Glomerular endothelial cell (primary cell): Measurements from ENCODE around the gene ARL15. TPM values are rescaled to one million over a fixed set of nuclear protein-coding genes. Genes with fewer than 3 reads are reported as not detected.
"Not testable (repeated sequence)": the region's sequence is repeated elsewhere in the genome, so short reads cannot be mapped to it uniquely, and the experiment has no call there.

Source experiments
- DNase-seq: peaks from one replicate; pipeline ENCODE4 v3.0.0-alpha.2; 2011; ENCODE audit warnings: low read depth, low spot score; ENCODE audit errors: extremely low read depth
- total RNA-seq: library from RNA; depleted of rRNA; stranded (reverse); fragments of >200 nt; gene quantifications from 2 replicates; pipeline ENCODE4 v1.2.3, GENCODE V29; 2015

ARL15 gene
- total RNA-seq, 1 donor from 2014 or later, result 30.1 TPM

DNA sequence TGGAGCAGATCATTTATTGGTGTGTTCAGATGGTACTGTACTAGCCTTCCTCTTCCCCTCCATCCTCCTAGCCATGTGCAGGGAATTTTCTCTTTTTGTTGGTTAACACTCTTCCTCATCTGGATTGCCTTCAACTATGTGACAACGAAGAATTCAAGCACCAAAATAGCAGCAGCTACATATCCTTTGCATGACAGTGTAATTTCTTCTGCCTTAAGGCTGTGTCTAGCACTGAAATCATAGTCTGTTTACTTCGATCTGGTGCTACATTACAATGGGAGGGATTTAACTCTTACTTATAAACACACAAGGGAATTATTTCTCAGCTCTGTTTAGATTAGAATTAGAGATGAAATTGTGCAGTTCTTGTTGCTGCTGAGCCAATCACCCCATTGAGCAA lies 260.4 kb downstream of the ARL15 start:
- no peak for DNase-seq

DNA sequence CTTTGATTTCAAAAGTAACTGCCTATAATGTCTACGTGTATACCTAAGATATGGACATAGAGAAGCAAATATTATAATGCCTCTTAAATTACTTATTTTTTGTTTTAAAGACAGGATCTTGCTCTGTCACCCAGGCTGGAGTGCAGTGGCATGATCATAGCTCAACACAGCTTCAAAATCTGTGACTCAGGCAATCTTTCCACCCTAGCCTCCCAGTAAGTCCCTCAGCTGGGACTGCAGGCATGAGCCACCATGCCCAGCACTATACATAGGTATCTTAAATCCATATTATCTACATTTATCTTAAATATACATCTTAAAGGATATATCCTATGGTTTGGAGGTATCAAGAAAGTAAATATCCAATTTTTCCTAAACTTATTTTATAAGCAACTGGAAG lies 261.2 kb downstream of the ARL15 start:
- no peak for DNase-seq

DNA sequence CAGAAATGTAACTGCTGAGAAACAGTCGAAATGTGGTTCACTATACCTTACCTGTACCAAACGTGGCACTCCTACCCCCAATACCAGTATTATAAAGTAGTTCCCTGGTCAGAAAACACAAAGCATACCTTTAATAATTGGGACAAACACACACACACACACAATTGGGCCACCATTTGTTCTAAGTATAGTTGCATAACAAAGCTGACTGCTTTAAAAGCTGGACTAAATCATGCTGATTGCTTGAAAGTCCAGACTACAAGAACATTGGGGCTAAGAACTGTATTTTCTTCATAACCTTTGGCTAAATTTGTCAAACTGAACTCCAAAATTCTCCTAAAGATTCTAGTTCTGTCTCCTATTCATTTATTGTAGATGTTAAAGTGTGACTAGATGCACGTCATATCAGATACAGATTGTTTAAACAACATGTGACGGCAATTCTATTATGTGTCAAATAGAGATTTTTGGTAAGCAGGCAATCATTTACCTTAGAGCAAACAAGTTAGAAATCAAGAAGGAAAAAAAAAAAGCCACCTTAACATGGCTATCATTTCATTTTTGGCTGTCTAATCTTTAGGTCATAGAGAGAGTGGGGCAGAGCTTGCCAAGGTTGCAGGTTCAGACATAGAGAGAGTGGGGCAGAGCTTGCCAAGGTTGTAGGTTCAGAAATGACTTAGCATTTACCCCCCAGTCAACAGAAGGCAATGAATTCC lies 265.1 kb downstream of the ARL15 start:
- no peak for DNase-seq

DNA sequence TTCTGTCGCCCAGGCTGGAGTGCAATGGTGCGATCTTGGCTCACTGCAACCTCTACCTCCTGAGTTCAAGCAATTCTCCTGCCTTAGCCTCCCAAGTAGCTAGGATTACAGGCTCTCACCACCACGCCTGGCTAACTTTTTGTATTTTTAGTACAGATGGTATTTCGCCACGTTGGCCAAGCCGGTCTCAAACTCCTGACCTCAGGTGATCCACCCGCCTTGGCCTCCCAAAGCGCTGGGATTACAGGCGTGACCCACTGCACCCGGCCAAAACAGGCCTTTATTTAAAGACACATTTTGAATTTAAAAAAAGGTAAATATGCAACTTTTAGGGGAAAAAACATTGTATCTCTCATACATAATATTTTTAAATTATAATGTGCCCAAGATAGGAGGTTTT lies 266.1 kb downstream of the ARL15 start:
- not testable (repeated sequence) for DNase-seq

DNA sequence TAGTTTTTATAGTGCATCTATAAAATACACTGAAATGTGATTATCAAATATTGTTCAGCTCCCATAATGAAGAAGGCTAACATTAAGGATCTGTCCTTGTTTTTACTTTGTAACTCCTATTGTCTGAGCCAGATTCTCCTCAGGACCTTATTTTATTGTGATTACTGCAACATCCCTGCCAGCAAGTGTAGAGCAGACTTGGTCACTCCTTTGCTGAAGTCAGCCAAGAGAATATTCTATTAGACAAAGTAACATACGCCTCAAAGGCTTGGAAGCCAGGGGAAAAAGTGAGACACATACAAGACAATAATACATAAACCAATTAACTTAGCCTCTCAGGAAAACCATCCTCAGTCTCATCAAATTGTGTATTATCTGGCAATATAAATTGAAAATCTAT lies 269.6 kb downstream of the ARL15 start:
- DNase-seq, result no peak

DNA sequence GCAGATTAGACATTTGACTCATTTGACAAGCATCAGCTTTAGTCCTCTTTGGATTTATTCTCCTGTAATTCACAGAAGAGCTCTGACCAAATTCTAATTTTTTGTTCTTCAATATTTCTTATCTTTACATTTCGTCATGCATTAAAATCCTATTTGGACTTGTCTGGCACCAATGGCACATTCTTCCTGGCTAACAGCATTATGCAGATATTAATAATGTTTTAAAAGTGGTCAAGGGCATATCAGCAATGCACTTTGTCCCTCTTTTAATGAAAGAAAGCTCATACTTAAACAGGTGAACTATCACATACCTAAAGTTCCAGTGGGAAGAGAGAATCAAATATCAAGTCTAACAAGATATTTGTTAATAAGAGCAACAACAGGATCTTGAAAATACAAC lies 270.4 kb downstream of the ARL15 start:
- DNase-seq, result no peak

DNA sequence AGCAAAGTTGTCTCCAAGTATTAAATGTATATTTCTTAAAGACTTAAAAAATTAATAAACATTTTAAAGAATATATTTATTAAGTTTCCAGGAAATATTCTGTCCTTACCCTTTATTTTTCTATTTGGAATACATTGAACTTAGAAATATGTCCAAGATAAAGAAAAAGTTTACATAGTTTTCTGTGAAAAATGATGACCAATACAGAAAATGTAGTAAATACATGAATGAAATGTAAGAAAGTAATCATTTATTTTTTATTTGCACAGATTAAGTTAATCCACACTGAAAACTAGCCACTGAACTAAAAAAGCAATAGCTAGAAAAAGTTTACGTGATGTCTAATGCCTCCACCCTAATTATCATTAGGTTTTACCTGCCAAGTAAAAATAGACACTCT lies 273.2 kb downstream of the ARL15 start:
- no peak for DNase-seq

DNA sequence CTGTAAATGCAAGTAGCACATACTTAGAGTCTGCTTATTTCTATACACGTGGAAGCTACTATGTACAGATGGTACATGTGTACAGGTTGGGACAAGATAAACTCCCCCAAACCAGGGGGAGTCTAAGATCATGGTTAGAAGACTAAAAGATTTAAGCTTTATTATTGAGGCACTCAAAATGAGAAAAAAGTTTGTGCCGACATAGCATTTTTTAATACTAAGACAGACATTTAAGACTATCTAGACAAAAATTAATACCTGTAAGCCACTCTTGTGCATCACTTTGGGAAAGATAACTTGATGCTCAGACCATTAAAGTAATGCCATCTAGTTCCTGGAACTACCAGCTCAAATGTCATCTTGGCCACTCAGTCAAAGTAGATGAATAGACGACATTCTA lies 279.4 kb downstream of the ARL15 start:
- DNase-seq, result no peak

DNA sequence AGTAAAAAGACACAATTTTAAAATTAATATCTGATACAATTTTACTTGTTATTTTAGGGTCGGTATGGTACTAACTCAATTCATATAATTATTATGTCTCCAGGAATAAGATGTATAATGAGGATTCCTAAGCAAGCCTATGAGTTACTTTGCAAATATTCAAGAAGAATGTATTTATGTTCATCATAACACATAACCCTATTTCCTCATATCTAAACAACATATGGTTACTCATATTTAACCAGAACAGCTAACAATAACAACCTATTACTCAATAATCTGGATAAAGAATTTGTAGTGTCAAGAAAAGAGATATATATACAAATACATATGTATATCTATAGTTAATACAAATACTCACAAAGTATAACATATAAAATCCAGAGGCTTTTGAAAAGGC lies 285.9 kb downstream of the ARL15 start:
- no peak for DNase-seq

DNA sequence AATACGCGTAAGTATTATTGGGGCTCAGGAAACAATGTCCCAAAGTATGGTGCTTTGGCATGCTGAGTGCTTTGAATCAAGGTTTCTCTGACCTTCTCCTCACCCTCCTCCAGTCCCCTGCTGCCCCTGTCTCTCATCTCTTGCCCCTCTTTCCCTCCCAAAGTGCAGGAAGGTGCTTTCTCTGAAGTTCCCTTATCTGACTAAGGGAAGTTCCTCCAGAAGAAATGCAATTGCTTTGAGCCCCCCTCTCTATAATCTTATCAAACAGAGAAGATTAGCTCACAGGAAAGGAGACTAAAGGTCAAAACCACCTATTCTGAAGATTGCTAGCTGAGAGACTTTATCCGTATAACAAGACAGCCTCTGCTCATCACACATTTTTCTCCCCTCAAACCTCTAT lies 288.1 kb downstream of the ARL15 start:
- DNase-seq, result no peak

DNA sequence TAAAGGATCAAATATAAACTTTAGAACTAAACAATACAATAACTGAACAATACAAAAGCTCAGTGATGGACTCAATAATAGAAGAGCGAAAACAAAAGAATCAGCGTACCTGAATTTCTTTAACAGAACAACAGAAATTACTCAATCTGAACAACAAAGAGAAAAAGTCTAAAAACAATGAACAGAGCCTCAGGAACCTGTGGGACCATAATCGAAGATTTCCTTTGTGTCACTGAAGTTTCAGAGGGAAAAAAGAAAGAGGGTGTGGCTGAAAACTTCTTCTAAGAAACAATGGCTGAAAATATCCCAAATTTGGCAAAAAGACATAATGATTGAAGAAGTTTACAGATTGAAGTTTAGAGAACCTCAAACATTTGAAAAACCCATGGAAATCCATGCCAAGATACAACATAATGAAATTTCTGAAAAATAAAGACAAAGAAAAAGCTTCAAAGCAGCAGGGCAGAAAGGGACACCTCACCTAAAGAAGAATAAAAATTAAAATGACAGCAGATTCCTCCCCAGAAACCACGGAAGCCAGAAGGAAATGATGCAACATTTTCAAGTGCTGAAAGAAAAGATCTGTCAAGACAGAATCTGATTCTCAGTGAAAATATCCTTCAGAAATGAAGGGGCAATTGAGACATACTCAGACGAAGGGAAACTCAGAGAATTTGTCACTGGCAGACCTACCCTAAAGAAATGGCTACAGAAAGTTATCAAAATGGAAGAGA lies 288.8 kb downstream of the ARL15 start:
- no peak for DNase-seq

DNA sequence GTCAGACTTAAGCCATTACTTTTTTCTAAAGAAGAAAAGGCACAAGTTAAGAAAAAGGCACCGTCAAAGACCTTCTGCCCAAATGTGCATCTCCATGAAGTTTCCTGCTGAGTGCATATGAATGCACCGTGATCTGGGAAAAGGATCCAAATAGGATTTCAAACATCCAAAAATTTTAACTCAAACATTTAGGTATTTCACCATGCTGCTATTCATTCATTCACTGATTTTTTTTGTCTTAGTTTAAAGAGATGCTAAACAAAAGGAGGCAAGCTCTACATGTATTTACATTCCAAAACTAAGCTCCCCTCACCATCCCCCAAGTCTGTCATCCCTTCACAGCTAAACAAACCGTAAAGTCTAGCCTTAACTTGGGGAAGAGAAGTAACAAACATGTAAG lies 291.9 kb downstream of the ARL15 start:
- DNase-seq, result no peak

DNA sequence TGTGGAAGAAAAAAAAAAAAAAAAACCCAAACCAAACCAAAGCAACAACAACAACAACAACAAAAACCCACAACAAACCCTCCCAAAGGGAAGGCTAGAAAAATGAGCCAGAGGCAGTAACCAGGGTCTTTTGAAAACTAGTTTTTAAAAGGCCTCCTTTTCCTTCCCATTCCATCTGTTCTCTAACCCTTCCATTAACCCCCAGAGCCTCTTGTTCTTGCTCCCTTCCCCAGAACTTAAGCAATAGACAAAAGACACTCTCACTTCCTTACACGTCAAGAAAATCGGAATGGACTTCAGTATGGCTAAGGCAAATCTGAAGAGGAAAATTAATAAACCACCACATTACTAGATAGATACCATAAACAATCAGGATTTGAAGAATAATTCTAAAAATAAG lies 292.8 kb downstream of the ARL15 start:
- DNase-seq, result no peak

DNA sequence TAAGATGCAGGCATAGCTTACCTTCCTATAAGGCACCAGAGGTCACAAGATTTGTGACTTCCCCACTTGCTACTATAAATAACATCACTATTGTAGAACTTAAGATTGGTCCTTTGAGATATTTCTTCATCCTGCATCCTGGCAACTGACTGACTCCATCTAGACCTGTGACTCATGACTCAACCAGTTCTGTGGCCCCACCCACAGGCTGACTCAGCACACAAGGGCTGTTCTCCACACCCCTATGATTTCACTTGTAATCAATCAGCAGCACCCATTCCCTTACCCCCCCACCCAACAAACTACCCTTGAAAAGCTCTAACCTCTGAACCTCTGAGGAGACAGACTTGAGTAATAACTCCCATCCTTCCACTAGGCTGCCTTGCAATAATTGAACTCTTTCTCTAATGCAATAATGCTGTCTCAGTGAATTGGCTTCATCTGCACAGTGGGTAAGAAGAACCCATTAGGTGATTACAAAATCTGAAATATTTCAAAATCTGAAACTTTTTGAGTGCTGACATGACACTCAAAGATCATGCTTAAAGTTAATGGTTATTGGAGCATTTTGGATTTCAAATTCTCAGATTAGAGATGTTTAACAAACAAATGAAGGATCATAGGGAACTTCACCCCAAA lies 296.7 kb downstream of the ARL15 start:
- no peak for DNase-seq

DNA sequence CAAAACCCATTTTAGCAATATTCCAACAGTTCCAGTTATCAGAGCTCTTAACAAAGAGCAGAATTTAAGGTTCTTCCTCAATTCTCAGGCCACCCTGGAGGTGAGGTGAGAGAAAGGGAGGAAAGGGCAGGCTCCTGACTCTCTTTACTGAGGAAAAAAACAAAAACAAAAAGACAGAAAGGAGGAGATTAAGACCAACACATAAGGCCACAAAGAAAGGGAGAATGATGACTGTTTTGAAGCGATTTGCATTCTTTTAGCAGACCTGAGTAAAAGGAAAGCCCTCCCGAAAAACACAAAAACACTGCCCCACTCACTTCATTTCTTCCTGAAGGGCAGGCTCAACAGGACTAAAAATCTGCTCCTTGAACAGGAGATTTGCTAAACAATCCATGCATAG lies 300.5 kb downstream of the ARL15 start:
- no peak for DNase-seq

DNA sequence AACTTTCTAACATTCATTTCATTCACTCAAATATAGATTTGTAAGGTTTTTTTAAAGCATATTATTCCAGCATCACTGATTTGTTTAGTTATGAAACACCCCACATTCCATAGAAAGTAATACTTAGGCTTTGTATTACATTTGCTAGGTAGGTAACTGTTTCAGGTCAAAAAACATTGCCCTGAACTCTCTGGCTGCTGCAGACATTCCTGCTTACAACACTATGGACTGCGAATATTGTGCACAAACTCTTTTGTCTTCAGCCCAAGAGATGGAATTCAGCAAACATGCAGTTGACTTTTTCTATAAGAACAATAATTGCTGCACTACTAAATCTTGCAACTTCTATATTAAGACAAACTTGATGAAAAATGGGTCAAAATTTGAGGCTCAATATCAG lies 301.0 kb downstream of the ARL15 start:
- no peak for DNase-seq

DNA sequence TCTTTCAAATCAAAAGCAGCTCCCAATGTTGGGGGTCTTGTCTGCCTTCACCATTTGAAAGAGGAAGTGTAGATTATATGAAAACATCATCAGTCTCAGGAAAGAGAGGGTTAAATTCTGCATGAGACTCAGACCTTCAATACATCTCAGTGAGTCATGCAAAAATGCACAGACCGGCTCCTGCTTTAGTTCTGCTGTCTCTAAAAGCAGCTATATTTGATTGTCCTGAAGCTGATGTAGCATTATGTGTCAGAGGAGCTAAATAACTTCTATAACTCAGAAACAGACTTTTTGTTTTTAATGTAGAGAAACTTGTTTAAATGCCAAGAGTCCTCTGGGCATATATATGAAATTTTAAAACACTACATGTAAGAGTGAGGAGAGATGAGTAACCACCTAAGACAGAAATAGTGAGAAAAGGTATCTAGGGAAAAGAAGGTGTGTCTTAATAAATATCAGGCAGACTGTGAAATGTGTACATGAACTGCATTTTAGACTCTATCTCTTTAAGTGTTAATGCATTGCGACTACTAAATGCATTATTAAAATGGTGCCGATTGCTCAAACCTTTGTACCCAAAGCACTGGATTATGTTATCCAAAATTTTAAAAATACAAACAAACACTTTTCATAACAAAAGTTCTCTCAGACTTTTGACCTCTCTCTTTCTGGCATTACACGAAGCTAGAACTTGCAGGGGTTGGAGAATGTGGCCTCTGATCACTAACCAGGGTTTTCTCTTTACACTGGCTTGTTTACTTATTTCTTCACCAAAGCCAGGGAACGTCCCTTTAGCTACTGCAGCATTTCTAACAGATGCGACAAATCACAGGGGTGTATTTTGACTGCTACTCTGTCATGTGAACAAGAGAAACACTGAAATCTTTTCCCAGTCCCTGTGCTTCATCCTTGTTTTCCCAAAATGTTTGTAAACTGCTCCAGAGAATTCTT lies 302.3 kb downstream of the ARL15 start:
- DNase-seq, result no peak

DNA sequence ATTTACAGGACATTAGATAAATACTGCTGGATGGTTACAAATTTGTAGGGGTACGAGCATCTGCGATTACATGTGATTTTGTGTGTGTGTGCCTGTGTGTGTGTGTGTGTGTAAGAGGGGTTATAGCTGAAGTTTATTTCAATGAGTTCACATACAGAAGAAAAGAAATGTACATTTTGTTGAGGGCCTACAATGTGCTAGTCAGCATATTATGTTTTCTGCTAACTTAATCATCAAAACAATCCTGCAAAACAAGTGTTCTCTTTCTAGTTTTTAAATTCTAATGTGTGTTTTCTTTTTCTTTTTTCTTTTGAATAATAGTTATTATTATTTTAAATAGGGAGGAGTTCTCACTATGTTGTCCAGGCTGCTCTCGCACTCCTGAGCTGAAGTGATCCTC lies 305.7 kb downstream of the ARL15 start:
- DNase-seq, result no peak

DNA sequence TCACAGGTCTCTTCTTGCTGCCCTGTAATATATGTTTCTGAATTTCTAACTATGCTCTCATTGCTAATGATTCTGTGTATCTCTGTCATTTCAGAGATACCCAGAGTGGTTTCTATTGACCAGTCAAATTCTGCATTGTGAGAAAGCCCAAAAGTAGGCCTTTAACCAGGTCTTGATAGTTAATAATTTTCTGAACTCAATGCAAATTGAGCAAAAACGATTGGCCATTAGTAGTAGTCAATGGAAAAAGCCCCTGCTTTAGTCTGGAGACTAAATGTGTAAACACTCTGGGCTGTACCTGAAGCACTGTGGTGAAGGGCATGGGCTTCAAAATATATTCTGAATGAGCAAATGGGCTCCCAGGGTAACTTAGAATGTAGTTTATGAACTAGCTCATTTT lies 307.6 kb downstream of the ARL15 start:
- DNase-seq, result no peak

DNA sequence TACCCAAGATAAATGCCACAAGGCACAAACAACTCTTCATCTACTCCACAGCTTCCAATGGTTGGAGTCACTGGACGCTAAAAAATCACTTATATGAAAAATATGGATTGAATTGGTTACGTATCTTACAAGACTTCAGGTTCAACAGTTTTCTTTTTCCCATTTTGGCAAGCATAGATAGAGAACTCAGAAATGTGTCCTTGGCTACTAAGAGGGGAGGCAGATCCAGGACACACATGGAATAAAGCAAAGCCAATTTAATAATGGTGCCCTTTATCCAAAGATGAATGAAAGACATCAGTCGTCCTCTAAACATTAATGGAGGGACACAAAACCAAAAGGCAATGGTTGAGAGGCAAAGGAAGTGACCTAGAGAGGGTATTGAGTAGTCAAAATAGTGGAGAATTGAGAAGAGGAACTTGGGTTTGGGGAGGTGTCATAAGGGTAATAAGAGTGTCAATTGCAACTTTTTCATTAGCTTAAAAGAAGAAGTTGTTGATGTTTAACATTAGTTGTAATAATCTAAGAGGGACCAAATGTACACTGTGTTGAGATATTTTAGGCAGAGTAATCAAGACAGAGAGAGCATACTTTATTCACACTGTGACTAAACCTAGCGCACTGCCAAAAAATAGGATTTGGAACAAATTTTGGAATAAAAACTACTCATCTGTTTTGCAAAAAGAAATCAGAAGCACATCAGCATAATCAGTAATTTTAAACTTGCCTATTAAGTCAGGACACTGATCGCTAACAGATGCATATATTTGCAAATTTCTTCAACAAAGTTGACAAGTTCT lies 308.2 kb downstream of the ARL15 start:
- no peak for DNase-seq
